Stimulated activated naive CD8-positive, alpha-beta T cell treated with anti-CD3 and anti-CD28 coated beads, Interleukin-15, amount 100 ng/mL, for 72 hours (primary cell): ENCODE data around the gene TBC1D16.

Experiments used
- ATAC-seq: fragments of 150-1000 bp; cut with Tn5 transposase; 2 replicates; pipeline ENCODE4 v1.10.0; 2021; ENCODE audit warnings: mild to moderate bottlenecking, moderate library complexity
- DNase-seq, 2 donors: peaks; one replicate each; pipeline ENCODE4 v3.0.0; 2021 to 2022
- H3K27ac Mint-ChIP-seq, 2 donors: one replicate each; pipeline ENCODE4 v1.8.0; 2022; ENCODE audit warnings: mild to moderate bottlenecking in 2 of 2, mixed read lengths in 2 of 2, moderate library complexity in 2 of 2
- H3K27me3 Mint-ChIP-seq: one replicate; pipeline ENCODE4 v1.8.0; 2022; ENCODE audit warnings: mixed read lengths
- H3K4me1 Mint-ChIP-seq: one replicate; pipeline ENCODE4 v1.8.0; 2022; ENCODE audit warnings: mild to moderate bottlenecking, mixed read lengths
- H3K4me3 Mint-ChIP-seq, 2 donors: one replicate each; pipeline ENCODE4 v1.8.0; 2022; ENCODE audit warnings: mild to moderate bottlenecking in 2 of 2, mixed read lengths in 2 of 2, moderate library complexity in 1 of 2
- H3K9me3 Mint-ChIP-seq, 2 donors: one replicate each; pipeline ENCODE4 v1.8.0; 2022; ENCODE audit warnings: mixed read lengths in 2 of 2

The TBC1D16 gene

DNA sequence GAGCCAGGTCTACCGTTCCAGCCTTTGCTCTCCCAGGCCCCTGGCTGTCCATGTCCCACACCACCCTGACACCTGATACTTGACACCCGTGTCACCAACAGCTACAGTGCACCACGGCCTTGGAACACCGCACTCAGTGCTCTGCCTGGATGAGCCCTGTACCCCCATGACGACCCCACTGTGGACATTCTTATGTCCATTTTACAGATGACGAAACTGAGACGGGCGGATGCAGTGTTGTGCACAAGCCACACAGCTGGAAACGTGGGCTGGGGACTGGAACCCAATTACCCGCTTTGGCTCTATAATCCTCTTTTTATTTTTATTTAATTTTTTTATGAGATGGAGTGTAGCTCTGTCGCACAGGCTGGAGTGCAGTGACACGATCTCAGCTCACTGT, 112.9 kb downstream of the TBC1D16 start:
- ATAC-seq (no peak), DNase-seq (no peak)
- Mint-ChIP-seq H3K9me3 (no peaks in the 10 kb centered on the region), H3K4me3 (no peak overlapping the region), H3K27me3 (peaks cover 14% of the 10 kb centered on the region), H3K27ac (no peak overlapping the region), H3K4me1 (peaks cover 13% of the 10 kb centered on the region)

DNA sequence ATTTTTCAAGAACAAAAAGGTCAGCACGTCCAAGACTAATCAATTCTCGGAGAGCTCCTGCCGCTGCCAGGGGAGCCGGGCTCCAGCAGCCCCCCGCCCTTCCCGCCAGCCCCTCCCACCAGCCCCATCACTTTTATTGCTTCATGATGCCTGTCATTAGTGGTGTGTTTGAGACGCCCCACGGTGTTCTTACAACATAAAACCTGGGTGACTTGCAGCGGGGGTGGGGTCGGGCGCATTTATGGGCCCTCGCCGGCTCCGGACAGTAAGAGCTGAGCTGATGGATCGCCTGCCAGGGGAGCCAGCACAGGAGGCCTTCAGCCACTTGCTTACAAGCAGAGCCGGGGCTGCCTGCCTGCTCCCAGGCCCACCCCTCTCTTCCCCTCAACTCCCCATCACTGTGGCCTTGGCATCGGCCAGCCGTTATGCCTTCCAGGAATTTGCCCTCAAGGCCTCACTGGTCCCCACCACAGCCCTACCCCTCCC, 113.5 kb downstream of the TBC1D16 start:
- Mint-ChIP-seq H3K27ac (peak overlapping the region in 1 of 2 donors; percentile 34), H3K9me3 (no peaks in the 10 kb centered on the region), H3K4me3 (no peak overlapping the region), H3K27me3 (peaks cover 10% of the 10 kb centered on the region), H3K4me1 (peaks cover 8% of the 10 kb centered on the region)
- ATAC-seq: no peak
- DNase-seq: no peak

GRCh38 chr17:79921411-79922115, 114.1 kb downstream of the TBC1D16 start:
- Mint-ChIP-seq H3K9me3 (no peaks in the 10 kb centered on the region), H3K27me3 (peaks cover 10% of the 10 kb centered on the region), H3K27ac (peak overlapping the region in 1 of 2 donors; percentile 34), H3K4me1 (peaks cover 8% of the 10 kb centered on the region), H3K4me3 (peak overlapping the region in 1 of 2 donors; percentile 15)
- ATAC-seq (peak; percentile 24), DNase-seq (no peak)

DNA sequence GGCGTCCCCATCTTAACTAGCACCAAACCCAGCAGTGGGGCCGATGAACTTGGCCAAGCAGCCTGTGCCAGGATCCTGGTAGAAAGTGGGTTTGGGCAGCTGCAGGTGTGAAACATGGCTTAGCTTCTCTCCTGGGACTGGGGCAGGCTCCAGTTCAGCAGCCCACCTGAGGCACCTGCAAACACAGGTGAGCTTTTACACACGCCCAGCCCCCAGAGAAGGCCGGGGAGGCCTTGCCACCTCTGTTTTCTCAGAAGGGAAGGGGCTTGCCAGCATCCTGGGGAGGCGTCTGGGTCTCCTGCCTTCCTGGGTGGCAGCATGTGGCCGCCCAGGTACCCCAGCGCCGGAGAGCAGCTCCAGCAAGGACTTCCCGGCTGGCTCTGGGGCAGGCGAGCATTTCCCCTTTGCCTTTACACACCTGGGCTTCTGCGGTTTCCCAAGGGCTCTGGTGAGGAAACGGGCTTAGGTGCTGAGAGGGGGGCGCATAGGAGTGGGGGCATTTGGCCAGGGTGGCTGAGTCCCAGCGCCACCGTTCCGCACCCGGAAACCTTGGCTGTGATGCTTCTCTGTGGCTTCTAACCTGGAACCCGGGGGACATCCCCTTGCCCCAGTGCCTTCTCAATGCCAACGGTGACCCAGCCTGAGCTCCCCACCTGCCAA, 114.8 kb downstream of the TBC1D16 start:
- Mint-ChIP-seq H3K9me3 (no peaks in the 10 kb centered on the region), H3K4me3 (peak overlapping the region in 1 of 2 donors; percentile 11), H3K4me1 (peaks cover 8% of the 10 kb centered on the region), H3K27me3 (peaks cover 10% of the 10 kb centered on the region), H3K27ac (no peak overlapping the region)
- DNase-seq: no peak
- no peak for ATAC-seq

DNA sequence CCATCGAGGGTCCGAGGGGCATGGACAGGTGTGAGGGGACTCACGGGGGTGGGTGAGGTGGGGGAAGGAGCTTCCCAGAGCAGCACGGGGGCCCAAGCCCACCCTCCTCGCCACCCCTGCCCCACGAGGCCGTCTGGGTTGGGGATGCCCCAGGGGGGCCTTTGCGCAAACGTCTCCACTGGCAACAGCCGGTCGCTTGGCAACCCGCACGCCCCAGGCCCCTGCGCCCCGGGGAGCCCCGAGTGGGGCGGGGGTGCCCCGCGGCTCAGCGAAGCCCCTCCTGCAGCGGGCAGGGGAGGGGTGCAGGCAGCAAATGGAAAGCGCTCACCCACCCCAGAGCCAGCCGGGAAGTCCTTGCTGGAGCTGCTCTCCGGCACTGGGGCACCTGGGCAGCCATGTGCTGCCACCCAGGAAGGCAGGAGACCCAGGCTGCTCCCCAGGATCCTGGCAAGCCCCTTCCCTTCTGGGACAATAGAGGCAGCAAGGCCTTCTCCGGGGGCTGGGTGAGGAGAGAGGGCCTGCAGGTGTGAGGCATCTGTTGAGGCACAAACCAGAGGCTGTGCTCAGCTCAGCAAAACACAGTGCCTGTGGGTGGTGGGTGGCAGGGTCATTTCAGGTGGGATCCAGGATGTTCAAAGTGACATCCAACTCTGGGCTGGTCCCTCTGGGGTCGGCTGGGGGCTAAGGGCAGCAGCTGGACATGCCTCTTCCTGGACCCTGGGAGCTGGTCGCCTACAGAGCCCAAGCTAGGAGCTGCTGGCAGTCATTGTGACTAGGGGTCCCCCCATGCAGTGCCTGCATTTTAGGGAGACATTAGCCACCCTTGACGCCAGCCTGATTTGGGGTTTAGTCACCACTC, 115.6 kb downstream of the TBC1D16 start:
- DNase-seq: no peak
- Mint-ChIP-seq H3K9me3 (no peaks in the 10 kb centered on the region), H3K4me3 (no peak overlapping the region), H3K4me1 (peaks cover 8% of the 10 kb centered on the region), H3K27ac (no peak overlapping the region), H3K27me3 (peaks cover 16% of the 10 kb centered on the region)
- peak; percentile 22 for ATAC-seq

GRCh38 chr17:79919164-79919585, 116.5 kb downstream of the TBC1D16 start:
- peaks cover 8% of the 10 kb centered on the region for H3K4me1 Mint-ChIP-seq
- H3K27me3 Mint-ChIP-seq: peaks cover 17% of the 10 kb centered on the region
- no peaks in the 10 kb centered on the region for H3K9me3 Mint-ChIP-seq
- peak overlapping the region in 1 of 2 donors; percentile 81 for H3K27ac Mint-ChIP-seq
- no peak overlapping the region for H3K4me3 Mint-ChIP-seq
- ATAC-seq: no peak
- no peak for DNase-seq

- peaks cover 8% of the 10 kb centered on the region for H3K4me1 Mint-ChIP-seq
- ATAC-seq: no peak
- H3K27me3 Mint-ChIP-seq: peaks cover 17% of the 10 kb centered on the region
- DNase-seq: no peak
- H3K27ac Mint-ChIP-seq: peak overlapping the region in 1 of 2 donors; percentile 81
- H3K9me3 Mint-ChIP-seq: no peaks in the 10 kb centered on the region
- no peak overlapping the region for H3K4me3 Mint-ChIP-seq
Measured at GRCh38 chr17:79918581-79919163, 117.0 kb downstream of the TBC1D16 start.

GRCh38 chr17:79917902-79918484, 117.7 kb downstream of the TBC1D16 start:
- Mint-ChIP-seq H3K4me3 (no peak overlapping the region), H3K9me3 (no peaks in the 10 kb centered on the region), H3K27ac (no peak overlapping the region), H3K4me1 (peaks cover 8% of the 10 kb centered on the region), H3K27me3 (peaks cover 17% of the 10 kb centered on the region)
- DNase-seq: no peak
- no peak for ATAC-seq

- Mint-ChIP-seq H3K4me3 (no peak overlapping the region), H3K27ac (no peak overlapping the region), H3K4me1 (peaks cover 8% of the 10 kb centered on the region), H3K9me3 (no peaks in the 10 kb centered on the region), H3K27me3 (peaks cover 17% of the 10 kb centered on the region)
- no peak for ATAC-seq
- no peak for DNase-seq
Measured at GRCh38 chr17:79916991-79917901, 118.4 kb downstream of the TBC1D16 start.

- DNase-seq: no peak
- no peak for ATAC-seq
- Mint-ChIP-seq H3K27ac (peak overlapping the region in 1 of 2 donors; percentile 72), H3K4me1 (peaks cover 4% of the 10 kb centered on the region), H3K27me3 (peaks cover 10% of the 10 kb centered on the region), H3K9me3 (no peaks in the 10 kb centered on the region), H3K4me3 (no peak overlapping the region)
Measured at GRCh38 chr17:79916506-79916905, 119.2 kb downstream of the TBC1D16 start.

DNA sequence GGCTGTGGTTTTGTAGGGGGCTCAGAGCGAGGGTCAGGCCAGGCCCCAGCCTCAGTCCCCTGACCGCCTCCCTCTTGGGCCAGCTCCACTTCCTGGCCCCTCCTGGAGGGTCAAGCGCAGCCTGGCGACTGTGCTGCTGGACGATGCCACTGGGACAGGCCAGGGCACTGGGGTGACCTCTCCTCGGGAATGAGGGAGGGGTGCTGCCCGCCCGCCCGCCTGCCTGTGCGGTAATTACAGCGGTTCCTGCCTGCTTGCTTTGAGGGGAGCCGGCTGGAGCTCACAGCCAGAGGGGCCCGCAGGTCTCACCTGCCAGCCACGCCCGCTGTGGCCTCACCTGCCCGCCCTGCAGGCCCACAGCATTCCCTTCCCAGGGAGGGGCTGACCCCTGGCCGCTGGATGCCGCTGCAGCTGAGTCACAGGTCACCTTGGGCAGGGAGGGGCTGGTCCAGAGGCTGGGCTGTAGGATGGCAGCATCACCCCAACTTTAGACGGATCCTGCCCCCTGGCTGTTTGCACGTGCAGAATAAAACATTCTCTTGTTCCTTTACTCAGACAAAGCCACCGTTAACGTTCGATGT, 119.7 kb downstream of the TBC1D16 start:
- Mint-ChIP-seq H3K9me3 (no peaks in the 10 kb centered on the region), H3K4me1 (no peaks in the 10 kb centered on the region), H3K27me3 (peaks cover 7% of the 10 kb centered on the region), H3K4me3 (no peak overlapping the region), H3K27ac (no peak overlapping the region)
- ATAC-seq: peak; percentile 36
- DNase-seq: no peak

DNA sequence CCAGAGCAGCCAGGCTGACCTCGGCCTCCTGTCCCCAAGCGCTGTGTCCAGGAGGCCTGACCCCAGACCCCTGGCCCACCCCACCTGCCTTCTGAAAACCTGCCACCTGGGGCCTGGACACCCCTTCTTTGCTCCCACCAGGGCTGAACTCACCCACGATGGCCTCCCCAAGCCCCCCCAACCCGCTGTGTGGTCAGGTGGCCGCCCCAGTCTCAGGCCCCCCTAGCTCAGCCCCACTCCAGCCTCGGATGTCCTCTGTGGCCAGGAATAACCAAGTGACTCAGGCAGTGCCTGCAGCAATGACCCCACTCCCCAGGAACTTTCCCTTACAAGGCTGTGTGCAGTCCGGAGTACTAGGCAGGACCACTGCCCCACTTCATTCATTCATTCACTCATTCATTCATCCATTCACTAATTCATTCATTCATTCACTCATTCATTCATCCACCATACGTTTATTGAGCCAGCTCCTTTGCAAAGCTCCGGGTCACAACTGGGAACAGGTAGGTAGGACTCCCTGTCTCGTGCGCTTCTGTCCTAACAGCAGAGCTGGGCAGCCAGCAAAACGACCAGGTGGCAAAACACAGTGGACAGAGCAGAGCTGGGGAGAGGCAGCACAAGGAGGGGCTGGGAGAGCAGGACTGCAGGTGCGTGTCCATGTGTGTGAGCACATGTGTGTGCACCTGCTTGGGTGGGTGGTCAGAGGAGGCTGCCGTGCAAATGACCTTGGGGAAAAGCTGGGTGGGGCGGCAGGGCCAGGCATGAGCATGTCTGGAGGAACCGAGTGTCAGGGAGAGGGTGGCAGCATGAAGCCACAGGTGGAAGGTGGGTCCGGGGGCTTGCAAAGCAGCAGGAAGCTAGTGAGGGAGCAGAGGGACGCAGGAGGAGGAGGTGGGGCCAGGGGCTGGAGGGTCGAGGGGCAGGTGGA, 120.6 kb downstream of the TBC1D16 start:
- peaks cover 7% of the 10 kb centered on the region for H3K27me3 Mint-ChIP-seq
- H3K4me1 Mint-ChIP-seq: no peaks in the 10 kb centered on the region
- DNase-seq (no peak), ATAC-seq (no peak)
- H3K9me3 Mint-ChIP-seq: no peaks in the 10 kb centered on the region
- no peak overlapping the region for H3K27ac Mint-ChIP-seq
- no peak overlapping the region for H3K4me3 Mint-ChIP-seq
